Activated CD4-positive, alpha-beta T cell treated with anti-CD3 and anti-CD28 coated beads for 4 hours (primary cell): ENCODE data around the gene POC1A.
"Not testable (repeated sequence)": the region's sequence is repeated elsewhere in the genome, so short reads cannot be mapped to it uniquely, and the experiment has no call there.

Experiments
- DNase-seq, 2 donors: peaks; one replicate each; pipeline ENCODE4 v3.0.0-alpha.2; 2020

The POC1A gene

DNA sequence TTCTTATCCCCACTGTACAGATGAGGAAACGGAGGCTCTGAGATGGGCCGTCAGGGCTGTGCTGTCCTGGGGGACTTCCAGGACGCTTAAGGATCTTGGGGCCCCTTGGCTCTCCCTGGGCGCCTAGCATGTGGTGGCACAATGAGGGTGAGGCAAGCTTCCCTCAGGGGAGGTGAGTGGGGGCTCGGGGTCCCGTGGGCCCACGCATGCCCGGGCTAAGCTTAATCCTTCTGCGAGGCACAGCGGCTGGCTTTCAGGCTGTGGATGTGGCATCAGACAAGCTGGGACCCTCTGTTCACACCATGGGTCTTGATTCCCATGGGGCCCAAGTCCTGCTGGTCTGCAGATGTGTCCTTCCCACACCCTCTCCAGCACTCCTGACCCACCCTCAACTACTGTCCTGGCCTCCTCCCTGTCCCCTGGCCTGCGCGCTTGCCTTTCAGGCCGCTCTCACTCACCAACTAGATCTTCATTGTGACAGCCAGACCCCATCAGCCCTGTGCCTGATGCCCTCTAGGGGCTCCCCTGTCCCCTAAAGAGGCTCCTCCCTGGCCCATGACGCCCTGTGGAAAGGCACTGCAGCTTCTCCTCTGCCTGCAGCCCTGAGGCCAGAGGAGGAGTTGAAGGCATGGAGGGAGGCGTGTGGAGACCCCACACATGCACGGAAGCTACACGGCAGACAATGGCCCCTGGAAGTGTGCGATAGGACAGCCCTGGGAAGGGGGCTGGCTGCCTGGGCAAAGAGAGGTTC, 109.2 kb downstream of the POC1A start:
- DNase-seq: no peak

DNA sequence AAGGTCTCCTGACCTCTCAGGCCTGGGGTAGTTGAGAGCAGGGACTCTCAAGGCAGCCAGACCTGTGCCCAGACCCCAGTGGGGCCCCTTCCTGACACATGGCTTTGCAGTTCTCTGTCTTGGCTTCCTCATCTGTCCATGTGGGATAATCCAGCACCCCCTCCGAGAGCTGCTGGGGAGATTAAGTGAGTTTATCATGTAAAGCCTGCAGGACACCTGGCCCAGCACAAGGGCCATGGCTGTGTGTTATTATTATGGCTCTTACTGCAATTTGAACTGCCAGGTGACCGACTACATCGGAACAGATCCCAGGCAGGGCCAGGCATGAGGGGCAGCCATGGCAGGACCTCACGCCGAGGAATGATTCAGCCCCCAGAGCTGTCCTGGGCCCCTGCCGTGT, 110.5 kb downstream of the POC1A start:
- DNase-seq: no peak

DNA sequence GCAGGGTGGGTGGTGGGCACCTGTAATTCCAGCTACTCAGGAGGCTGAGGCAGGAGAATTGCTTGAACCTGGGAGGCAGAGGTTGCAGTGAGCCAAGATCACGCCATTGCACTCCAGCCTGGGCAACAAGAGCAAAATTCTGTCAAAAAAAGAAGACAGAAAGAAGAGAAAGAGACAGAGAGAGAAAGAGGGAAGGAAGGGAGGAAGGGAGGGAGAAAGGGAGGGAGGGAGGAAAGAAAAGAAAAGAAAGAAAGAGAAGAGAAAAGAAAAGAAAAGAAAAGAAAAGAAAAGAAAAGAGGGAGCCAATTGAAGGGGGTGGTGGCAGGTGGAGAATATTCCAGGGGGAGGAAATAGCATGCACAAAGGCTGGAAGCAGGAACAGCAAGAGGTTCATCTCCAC, 111.2 kb downstream of the POC1A start:
- DNase-seq: not testable (repeated sequence)

DNA sequence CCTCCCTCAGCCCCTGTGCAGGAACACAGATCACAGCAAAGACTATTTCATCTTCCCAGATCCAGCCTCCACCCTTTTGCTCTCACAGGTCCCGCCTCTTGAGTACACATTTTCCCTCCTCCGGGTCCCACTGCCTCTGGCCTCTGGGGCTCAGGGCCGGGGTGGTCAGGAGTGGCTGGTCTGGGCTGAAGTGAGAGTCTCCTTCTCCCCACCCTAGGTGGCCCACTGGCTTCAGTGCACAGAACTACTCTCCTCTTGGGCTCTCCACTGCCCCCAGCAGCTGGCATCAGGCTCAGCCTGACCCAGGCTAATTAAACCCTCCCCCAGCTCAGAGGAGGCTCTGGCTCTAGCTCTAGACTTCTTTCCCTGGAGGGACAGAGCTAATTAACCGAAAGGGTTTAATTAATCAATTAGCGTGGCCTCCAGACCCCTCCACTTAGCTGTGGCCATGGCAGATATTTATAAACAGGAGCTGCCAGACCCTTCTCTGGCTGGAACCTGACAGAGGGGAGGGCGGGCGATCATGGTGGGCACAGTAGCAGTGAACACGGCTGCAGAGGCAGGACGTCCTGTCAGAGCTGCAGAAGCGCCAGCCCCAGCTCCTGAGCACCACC, 113.0 kb downstream of the POC1A start:
- DNase-seq: no peak

DNA sequence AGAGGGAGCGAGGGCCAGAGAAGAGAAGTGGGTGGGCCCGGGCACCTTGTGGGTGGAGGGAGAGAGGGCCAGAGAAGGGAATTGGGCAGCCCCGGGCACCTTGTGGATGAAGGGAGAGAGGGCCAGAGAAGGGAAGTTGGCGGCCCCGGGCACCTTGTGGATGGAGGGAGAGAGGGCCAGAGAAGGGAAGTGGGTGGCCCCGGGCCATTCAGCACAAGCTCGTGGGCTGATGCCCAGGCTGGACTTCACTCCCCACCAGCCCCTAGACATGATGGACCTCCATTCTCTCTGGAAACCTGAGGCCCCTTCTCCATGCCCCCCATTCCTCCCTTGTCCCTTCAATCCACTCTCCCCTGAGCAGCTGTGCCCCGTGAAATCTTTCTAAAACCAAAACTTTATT, 113.6 kb downstream of the POC1A start:
- no peak for DNase-seq

DNA sequence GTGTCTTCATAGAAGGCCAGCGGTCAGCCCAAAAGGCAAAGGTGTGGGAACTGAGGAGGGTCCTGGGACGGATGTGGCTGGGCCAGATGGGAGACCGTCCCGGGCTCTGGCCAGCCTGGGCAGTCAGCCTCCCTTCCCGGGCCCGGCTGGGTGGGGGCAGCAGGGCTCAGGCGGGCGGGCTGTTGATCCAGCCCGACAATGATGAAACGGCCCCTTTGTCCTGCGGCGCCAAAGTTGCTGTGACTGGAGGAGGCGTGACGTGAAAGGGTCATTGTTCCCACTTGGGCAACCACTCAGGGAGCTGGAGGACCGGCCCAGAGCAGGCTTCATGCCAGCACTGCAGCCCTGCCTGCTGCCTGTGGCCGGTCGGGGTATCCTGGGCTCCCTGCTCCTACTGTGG, 114.4 kb downstream of the POC1A start:
- DNase-seq: no peak

DNA sequence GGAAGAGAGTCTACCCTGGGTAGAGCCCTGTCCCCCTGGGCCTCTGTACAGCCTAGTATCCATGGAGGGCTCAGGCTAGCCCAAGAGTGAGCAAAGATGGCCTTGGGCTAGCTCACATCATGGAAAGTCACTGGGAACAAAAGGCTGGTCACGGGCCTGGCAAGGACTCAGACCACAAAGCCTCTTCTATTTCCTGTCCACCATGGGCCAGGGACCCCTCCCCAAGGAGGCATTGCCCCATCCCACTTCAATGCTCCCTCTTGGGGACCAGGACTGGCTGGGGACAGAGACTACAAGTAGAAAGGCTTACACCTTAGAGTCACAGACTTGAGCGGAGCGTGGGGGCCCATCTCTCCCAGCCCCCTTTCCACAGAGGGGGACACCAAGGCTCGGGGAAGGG, 114.8 kb downstream of the POC1A start:
- DNase-seq: no peak

DNA sequence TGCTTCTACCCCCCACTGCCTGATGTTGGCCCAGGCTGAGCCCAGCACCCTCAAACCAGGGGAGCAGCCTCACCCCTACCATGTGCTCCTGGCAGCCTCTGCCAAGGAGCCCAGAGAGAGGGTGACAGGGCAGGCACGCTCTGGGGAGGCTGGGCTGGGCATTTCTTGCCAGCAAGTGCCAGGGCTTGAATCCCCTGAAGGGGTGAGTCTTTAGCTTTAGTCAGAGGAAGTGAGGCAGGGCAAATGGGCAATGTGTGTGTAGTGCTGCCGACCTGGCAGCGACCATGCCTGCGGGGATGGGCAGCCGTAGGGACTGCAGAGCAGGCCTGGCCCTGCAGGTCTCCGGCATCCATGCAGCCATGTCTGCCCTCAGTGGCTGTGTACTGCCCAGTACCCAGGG, 116.0 kb downstream of the POC1A start:
- DNase-seq: no peak

DNA sequence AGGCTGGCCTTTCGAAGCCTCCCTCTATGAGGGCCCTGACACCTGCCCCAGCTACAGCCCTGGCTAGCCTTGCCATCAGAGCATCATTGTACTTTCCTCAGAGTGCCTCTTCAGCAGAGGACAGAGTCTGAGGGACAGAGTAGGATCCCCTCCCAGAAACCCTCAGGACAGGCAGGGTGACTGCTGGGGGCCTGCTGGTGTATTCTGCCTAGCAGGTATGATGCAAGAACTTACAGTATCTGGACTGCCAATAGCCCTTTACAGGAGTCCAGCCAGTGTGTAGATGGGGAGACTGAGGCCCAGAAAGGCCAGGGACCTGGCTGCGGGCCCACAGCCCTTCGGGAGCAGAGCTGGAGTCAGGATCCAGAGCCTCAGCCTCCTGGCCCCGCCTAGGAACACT, 116.9 kb downstream of the POC1A start:
- no peak for DNase-seq

DNA sequence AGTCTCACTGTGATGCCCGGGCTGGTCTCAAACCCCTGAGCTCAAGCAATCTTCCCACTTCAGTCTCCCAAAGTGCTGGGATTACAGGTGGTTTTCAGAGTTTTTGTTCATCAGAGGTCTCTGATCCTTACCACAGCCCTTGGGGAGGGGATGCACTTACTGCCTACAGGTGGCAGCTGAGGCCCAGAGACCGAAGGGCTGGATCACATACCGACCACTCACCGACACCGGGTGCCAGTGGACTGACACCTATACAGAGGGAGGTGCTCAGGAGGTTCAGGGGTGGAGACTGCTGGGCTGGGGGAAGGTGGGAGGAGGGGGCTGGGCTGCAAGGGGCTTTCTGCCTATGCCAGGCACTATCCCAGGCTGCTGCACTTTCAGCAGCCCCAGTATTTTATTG, 117.4 kb downstream of the POC1A start:
- peak in 1 of 2 donors; percentile 26 for DNase-seq

DNA sequence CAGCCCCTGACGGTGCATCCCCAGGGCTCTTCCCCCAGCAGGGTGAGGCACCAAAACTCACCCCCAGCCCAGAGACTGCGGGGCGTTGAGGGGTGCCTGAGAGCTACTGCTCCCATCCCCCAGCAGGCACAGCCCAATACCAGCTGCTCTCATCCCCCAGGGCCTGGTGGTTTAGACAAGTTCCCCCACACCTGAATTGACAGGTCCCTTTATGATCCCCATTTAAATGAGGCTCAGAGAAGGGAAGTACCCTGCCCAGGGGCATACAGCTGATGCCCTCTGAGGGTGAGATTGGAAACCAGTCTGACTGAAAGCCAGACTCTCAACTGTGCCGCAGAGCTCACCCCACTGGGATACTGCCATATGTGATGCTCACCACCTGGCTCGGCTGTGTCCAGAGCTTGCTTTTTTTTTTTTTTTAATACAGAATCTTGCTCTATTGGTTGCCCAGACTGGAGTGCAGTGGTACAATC, 118.0 kb downstream of the POC1A start:
- no peak for DNase-seq

DNA sequence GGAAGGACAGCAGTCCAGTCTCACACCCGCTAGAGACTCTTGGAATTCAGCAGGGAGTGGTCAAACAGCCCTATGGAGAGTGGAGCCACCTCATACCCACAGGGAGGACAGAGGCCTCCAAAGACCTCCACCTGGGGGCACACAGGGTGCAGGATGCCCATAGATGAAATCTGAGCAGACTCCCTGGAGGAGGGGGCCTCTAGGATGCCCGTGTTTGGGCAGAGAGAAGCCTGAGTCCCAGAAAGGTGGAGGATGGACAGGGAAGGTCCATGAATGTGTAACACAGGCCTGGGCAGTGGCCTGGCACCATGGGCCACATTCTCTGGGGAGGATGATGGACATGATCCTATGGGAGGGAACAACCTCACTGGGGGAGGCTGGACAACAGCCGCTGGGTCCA, 119.6 kb downstream of the POC1A start:
- DNase-seq: no peak

DNA sequence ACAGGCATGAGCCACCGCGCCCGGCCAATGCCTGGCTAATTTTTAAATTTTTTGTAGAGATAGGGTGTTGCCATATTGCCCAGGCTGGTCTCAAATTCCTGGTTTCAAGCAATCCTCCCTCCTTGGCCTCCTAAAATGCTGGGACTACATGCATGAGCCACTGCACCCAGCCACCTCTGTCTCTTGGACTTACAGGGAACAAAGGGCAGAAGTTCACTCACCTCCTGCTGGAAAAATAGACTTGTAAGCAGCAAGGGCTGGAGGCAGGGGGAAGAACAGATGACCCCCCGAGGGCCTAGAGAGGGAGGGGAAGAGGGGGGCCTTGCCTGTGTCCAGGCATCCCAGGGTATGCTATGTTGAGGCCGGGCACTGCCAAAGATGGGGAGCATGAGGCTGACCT, 120.0 kb downstream of the POC1A start:
- no peak for DNase-seq

DNA sequence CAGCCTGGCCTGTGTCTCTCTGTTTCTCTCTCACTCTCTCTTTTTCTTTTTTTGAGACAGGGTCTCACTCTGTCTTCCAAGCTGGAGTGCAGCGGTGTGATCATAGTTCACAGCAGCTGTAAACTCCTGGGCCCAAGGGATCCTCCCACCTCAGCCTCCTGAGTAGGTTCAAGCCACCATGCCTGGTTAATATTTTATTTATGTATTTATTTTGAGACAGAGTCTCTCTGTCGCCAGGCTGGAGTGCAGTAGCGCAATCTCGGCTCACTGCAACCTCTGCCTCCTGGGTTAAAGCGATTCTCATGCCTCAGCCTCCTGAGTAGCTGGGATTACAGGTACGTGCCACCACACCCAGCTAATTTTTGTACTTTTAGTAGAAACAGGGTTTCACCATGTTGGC, 120.5 kb downstream of the POC1A start:
- DNase-seq: not testable (repeated sequence)

DNA sequence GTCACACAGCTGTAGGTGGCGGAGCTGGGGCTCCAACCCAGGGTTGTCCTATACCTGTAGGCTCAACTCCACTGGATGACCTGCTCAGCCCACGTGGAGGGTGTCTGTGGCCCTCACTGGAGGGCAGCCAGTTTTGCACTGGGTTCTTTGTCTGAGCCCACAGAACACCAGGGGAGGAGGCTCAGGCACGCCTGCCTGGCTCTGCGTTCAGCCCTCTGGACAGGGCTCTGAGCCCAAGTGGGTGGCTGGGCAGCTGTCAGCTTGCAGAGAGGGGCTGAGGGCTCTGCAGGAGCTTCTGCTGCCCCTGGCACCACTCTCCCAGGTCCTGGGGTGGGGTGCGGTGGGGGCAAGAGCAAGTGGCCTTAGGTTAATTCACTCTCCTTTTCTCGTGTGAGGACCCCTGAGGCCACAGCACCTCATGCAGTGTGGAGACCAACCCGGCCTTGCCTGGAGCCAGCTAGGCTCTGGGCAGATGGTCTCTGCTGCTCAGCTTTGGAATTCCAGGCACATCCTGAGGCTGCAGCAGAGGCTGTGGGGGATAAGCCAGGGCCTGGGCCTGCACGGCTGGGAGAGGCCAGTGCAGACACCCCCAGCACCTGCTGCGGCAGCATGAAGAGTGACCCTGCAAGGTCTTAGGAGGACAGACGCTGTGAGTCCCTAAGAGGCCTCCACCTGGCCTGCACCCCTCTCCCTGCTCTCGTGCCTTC, 121.4 kb downstream of the POC1A start:
- DNase-seq: no peak

DNA sequence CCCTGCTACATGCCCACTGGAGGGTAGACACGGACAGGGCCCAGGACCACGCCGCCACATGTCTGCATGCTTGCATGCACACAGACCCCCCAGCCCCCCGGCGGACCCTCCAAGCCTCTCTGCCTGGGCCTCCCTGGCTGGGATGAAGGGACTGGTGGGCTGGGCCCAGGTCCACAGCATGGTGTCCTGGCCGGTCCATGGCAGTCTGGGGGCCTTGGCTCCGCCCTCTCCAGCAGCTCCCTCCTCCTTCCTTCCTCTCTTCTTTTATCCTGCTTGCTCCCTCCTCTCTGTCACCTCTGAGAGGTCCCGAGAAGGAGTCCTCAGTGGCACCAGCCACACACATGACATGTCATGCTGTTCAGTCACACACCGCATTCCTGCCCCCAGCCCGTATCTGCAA, 122.3 kb downstream of the POC1A start:
- DNase-seq: no peak

DNA sequence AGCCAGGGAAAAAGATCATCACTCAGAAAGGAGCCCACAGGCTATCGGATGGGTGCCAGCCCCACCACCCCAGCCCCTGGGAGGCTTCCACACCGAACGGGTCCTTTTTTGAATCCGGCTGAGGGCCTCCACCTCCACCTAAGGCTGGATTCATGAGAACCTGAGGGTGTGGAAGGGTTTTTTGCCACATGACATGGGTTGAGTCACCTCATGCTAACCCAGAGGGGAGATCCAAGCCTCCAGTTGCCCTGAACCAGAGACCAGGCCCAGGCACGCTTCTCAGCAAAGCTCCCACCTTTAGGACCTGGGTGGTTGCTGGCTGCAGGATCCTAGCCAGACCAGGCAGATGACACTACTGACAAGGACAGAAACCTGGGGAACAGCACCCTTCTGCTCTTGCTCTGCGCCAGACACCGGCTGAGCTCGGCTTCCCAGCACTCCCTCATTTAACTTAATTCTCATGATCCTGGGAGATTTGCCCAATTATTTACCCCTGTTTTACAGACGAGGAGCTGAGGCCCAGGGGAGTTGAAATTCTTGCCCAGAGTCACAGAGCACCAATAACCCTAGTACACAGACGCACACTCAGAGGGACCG, 123.4 kb downstream of the POC1A start:
- no peak for DNase-seq

DNA sequence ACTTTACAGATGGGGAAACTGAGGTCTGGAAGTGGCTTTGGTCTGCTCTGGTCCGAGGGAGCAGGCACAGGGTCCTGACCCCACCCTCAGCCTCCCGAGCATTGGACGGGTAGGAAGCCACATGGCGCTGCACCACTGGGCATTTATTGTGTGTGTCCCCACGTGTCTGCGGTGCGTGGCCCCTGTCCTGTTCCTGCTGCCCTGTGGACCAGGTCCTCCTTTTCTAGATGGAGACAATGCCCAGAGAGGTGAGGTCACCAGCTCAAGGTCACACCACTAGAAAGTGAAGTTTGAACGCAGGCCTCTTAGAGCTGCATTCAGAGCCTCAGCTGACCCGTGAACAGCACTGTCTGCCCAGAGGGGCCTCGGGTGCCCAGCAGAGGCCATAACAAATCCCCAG, 124.7 kb downstream of the POC1A start:
- no peak for DNase-seq

DNA sequence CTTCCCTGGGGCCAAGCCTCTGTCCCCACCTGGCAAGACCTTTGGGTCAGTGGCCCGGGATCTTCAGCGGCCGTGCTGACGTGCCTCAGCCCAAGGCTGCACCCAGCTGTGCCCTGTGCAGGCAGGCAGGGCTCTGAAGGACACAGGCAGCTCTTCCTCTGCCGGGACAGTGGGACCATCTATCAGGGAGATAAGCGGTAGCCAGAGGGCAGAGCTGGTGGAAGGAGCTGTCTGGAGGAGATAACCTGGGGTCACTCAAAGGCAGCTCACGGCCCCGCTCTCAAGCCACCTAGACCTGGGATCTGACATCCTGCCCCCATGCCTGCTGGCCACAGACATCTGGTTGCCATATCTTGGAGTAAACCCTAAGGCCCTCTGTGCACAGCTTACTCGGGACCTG, 125.2 kb downstream of the POC1A start:
- no peak for DNase-seq

DNA sequence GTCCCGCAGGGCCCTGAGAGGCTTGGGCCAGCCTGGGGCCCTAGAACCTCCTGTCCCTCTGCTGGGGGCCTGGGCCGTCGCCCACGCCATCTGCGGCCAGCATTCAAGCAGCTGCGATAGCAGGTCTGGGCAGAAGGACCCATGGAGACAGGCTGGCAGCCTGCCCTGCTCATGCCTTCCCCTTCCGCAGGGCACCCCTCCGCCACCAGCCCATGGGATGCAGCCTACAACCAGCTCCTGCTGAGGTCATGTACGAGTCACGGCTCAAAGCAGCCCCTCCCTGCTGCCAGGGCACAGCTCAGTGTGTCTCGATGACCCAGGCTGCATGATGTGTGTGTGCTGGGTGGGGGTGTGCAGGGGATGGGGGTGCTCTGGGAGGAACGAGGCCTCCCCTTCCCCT, 125.7 kb downstream of the POC1A start:
- DNase-seq: no peak

DNA sequence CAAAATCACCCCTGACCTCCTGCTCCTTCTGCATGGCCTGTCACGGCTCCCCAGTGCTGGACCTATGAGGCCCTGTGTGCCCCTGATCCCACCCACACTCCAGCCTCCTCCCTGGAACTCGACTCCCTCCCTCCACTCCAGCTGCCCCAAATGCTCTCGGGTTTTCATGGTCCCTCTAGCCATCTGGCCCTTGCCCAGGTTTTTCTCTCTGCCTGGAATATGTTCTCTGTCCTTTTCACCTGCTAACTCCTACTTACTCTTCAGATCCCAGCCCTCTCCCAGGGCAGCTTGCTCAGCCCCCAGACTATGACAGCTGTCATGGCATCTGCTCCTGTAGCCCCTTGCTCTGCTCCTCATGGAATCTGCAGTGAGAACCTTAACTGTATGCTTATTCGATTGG, 128.2 kb downstream of the POC1A start:
- DNase-seq: no peak

DNA sequence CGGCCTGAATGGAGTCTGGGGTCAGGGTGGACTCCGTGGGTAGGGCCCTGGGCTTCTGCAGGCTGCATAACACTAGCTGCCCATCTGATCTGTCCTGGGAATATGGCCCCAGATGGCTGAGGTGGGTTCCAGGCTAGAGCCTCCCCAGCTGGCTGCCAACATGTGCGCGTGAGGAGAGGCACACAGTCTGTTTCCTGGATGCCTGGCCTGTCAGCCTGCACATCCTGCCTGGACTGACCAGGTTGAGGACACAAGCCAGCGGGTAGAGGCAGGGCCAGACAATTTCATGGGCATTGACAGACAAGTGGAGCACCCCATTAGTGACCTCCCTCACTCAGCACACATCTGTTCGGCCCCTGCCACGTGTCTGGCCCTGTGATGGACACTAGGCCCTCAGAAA, 128.8 kb downstream of the POC1A start:
- DNase-seq: no peak
